Upper lobe of left lung (tissue), 6 donors: ENCODE results near the gene FBXW11. TPM values are rescaled to one million over a fixed set of nuclear protein-coding genes. Genes with fewer than 3 reads are reported as not detected.
"Not testable (repeated sequence)": the region's sequence is repeated elsewhere in the genome, so short reads cannot be mapped to it uniquely, and the experiment has no call there.

Source experiments
- ATAC-seq, 2 donors: fragments of 200-7000 bp; cut with Tn5 transposase; one replicate each; pipeline ENCODE4 v1.9.1; 2022; ENCODE audit warnings: mild to moderate bottlenecking in 2 of 2, moderate library complexity in 2 of 2; ENCODE audit not compliant: low FRiP score in 2 of 2
- DNase-seq, 2 donors: peaks; one replicate each; pipeline ENCODE4 v3.0.0-alpha.2; 2019 to 2020
- H3K27ac ChIP-seq, 4 donors: fragments of 200-600 bp; sonication (generic); one replicate each; pipeline ENCODE4 v1.5.1; 2016 to 2019
- H3K27me3 ChIP-seq, 4 donors: fragments of 200-600 bp; sonication (generic); one replicate each; pipeline ENCODE4 v1.5.1; 2017 to 2019
- H3K36me3 ChIP-seq, 4 donors: fragments of 200-600 bp; sonication (generic); one replicate each; pipeline ENCODE4 v1.5.1; 2016 to 2019
- H3K4me1 ChIP-seq, 4 donors: fragments of 200-600 bp; sonication (generic); one replicate each; pipeline ENCODE4 v1.5.1; 2018 to 2019
- H3K4me3 ChIP-seq, 4 donors: fragments of 200-600 bp; sonication (generic); one replicate each; pipeline ENCODE4 v1.5.1; 2017 to 2019; ENCODE audit warnings: mild to moderate bottlenecking in 2 of 4, moderate library complexity in 1 of 4
- H3K9me3 ChIP-seq, 4 donors: fragments of 200-600 bp; sonication (generic); one replicate each; pipeline ENCODE4 v1.5.1; 2018 to 2019
- CTCF ChIP-seq, 6 experiments: fragments of 450-650 bp in 4 of 6; fragments of 200-600 bp in 2 of 6; sonication (generic) in 2 of 6; IDR thresholded peaks; one replicate each; pipeline ENCODE4 v1.5.1; 2016 to 2019; ENCODE audit warnings: antibody characterized with exemption in 6 of 6
- EP300 ChIP-seq, 4 donors: sonication (generic); formaldehyde crosslinking; IDR thresholded peaks; one replicate each; pipeline ENCODE4 v1.5.1; 2017; ENCODE audit warnings: antibody characterized with exemption in 4 of 4, control low read depth in 2 of 4
- POLR2A ChIP-seq, 4 donors: fragments of 450-650 bp; IDR thresholded peaks; one replicate each; pipeline ENCODE4 v1.5.1; 2016 to 2017; ENCODE audit warnings: antibody characterized with exemption in 4 of 4, mild to moderate bottlenecking in 2 of 4
- POLR2AphosphoS5 ChIP-seq, 2 donors: sonication (generic); formaldehyde crosslinking; IDR thresholded peaks; one replicate each; pipeline ENCODE4 v1.5.1; 2017; ENCODE audit warnings: antibody characterized with exemption in 2 of 2
- WGBS, 2 donors: methylation state at CpG; one replicate each; pipeline ENCODE4 v1.1.5; 2017 to 2018; 5-methylcytosine and 5-hydroxymethylcytosine counted together
- total RNA-seq, 6 donors: library from RNA; depleted of rRNA in 4 of 6; stranded (reverse); fragments of >200 nt in 4 of 6; gene quantifications; one replicate each; pipeline versions ENCODE4 v1.1.0 to v1.2.1, GENCODE V29; 2016 to 2021
- donor health status: DM: no; HTN: no; CAD: no; lungs with moderate emphysema.
- donor health status: DM: no; HTN: yes; CAD: no; lungs with severe emphysema.

The FBXW11 gene
- total RNA-seq, 6 donors from 2014 or later = 37.2 to 80.0 (median 48.9) TPM

GRCh38 chr5:171980792-171981191, 25.6 kb downstream of the FBXW11 start:
- Histone ChIP-seq H3K4me3 (no peak overlapping the region), H3K27me3 (no peaks in the 10 kb centered on the region), H3K4me1 (peaks cover 4 to 32% (median 9%) of the 10 kb centered on the region in 4 donors), H3K9me3 (peaks cover 3 to 21% (median 12%) of the 10 kb centered on the region in 4 donors), H3K27ac (no peak overlapping the region), H3K36me3 (no peaks in the 10 kb centered on the region)
- no peak for DNase-seq
- no peak for ATAC-seq
- WGBS, 2 donors = 94 to 97% methylated on average over 3 of the region's 3 CpGs
- TF ChIP-seq EP300 (IDR thresholded peaks at IDR 0.05) = no peak
- no peak for TF ChIP-seq CTCF (IDR thresholded peaks at IDR 0.05)
- no peak for TF ChIP-seq POLR2AphosphoS5 (IDR thresholded peaks at IDR 0.05)
- TF ChIP-seq POLR2A (IDR thresholded peaks at IDR 0.05) = no peak

- no peak for DNase-seq
- Histone ChIP-seq H3K27me3 (no peaks in the 10 kb centered on the region), H3K36me3 (no peaks in the 10 kb centered on the region), H3K9me3 (peaks cover 3 to 21% (median 12%) of the 10 kb centered on the region in 4 donors), H3K4me1 (peaks cover 3 to 35% (median 9%) of the 10 kb centered on the region in 4 donors), H3K4me3 (no peak overlapping the region), H3K27ac (no peak overlapping the region)
- WGBS, 2 donors = 96 to 97% methylated on average over 8 of the region's 8 CpGs
- no peak for ATAC-seq
- TF ChIP-seq CTCF (IDR thresholded peaks at IDR 0.05) (no peak), POLR2AphosphoS5 (IDR thresholded peaks at IDR 0.05) (no peak), POLR2A (IDR thresholded peaks at IDR 0.05) (no peak), EP300 (IDR thresholded peaks at IDR 0.05) (no peak)
Observed at GRCh38 chr5:171979606-171980005, 26.8 kb downstream of the FBXW11 start.

GRCh38 chr5:171978519-171978918, 27.9 kb downstream of the FBXW11 start:
- no peak for ATAC-seq
- no peaks in the 10 kb centered on the region for H3K27me3 ChIP-seq

GRCh38 chr5:171978016-171978415, 28.4 kb downstream of the FBXW11 start:
- no peak for ATAC-seq
- Histone ChIP-seq H3K27me3 (no peaks in the 10 kb centered on the region), H3K4me1 (peaks cover 3 to 27% (median 7%) of the 10 kb centered on the region in 4 donors), H3K36me3 (no peaks in the 10 kb centered on the region), H3K4me3 (no peak overlapping the region), H3K27ac (no peak overlapping the region), H3K9me3 (peaks cover 3 to 21% (median 12%) of the 10 kb centered on the region in 4 donors)
- no peak for DNase-seq
- WGBS, 2 donors = 91 to 94% methylated on average over 1 of the region's 1 CpG
- no peak for TF ChIP-seq CTCF (IDR thresholded peaks at IDR 0.05)
- no peak for TF ChIP-seq EP300 (IDR thresholded peaks at IDR 0.05)
- no peak for TF ChIP-seq POLR2A (IDR thresholded peaks at IDR 0.05)
- TF ChIP-seq POLR2AphosphoS5 (IDR thresholded peaks at IDR 0.05) = no peak

More at GRCh38 chr5:171978519-171978918, 27.9 kb downstream of the FBXW11 start:
- DNase-seq = no peak
- H3K36me3 ChIP-seq = no peaks in the 10 kb centered on the region
- TF ChIP-seq EP300 (IDR thresholded peaks at IDR 0.05) = no peak
- no peak for TF ChIP-seq POLR2A (IDR thresholded peaks at IDR 0.05)
- TF ChIP-seq CTCF (IDR thresholded peaks at IDR 0.05) = no peak
- TF ChIP-seq POLR2AphosphoS5 (IDR thresholded peaks at IDR 0.05) = no peak
- WGBS, 2 donors = 87 to 89% methylated on average over 4 of the region's 4 CpGs
- peaks cover 3 to 27% (median 7%) of the 10 kb centered on the region in 4 donors for H3K4me1 ChIP-seq
- no peak overlapping the region for H3K4me3 ChIP-seq
- H3K27ac ChIP-seq = no peak overlapping the region
- peaks cover 3 to 21% (median 12%) of the 10 kb centered on the region in 4 donors for H3K9me3 ChIP-seq

GRCh38 chr5:171977244-171977950, 29.0 kb downstream of the FBXW11 start:
- not testable (repeated sequence) for H3K27ac ChIP-seq, H3K4me3 ChIP-seq, H3K36me3 ChIP-seq, H3K27me3 ChIP-seq, DNase-seq, ATAC-seq
- H3K4me1 ChIP-seq = peaks cover 3 to 32% (median 9%) of the 10 kb centered on the region in 4 donors
- WGBS, 2 donors = 85 to 87% methylated on average over 6 of the region's 6 CpGs
- peaks cover 3 to 21% (median 12%) of the 10 kb centered on the region in 4 donors for H3K9me3 ChIP-seq
